NCI-H510A treated with DMSO at 0.1 percent for 48 hours (cell line): ENCODE measurements around the gene SFXN2.
"Not testable (repeated sequence)": the region's sequence is repeated elsewhere in the genome, so short reads cannot be mapped to it uniquely, and the experiment has no call there.

Experiments used
- DNase-seq: peaks from one replicate; lab custom pipeline; 2025; lab: John Stamatoyannopoulos, UW

The SFXN2 gene

GRCh38 chr10:102753718-102754117 lies 39.3 kb downstream of the SFXN2 start:
- DNase-seq = no peak

DNA sequence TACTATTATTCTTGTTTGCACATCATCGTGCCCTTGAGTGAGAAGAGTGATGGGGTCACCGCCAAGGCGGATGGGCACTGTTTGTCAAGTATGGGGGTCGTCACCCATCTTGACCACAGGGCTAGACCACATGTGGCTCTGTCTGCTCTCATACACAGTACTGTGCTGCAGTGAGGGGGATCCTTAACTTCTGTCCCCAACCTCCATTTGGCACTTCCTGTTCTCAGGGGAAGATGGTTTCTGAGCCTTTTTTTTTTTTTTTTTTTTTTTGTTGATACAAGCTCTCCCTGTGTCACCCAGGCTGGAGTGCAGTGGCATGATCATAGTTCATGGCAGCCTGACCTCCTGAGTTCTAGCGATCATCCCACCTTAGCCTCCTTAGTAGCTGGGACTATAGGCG lies 42.9 kb downstream of the SFXN2 start:
- no peak for DNase-seq

DNA sequence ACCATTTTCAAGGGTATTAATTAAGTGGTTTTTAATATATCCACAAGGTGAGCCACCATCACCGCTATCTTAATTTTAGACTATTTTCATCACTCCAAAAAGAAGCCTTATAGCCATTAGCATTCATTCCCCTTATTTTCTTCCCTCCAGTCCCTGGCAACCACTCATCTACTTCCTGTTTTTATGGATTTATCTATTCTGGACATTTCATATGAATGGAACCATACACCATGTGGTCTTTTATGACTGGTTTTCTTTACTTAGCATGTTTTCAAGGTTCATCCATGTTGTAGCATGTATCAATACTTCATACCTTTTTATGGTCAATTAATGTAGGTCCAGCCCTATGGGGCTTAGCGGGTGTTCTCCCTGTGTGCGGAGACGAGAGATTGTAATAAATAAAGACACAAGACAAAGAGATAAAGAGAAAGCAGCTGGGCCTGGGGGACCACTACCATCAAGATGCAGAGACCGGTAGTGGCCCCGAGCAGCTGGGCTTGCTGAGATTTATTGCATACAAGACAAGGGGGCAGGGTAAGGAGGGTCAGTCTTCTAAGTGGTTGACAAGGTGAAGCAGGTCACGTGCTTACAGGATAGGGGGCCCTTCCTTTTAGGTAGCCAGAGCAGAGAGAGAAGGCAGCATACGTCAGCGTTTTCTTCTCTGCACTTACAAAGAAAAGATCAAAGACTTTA lies 44.0 kb downstream of the SFXN2 start:
- DNase-seq = no peak

DNA sequence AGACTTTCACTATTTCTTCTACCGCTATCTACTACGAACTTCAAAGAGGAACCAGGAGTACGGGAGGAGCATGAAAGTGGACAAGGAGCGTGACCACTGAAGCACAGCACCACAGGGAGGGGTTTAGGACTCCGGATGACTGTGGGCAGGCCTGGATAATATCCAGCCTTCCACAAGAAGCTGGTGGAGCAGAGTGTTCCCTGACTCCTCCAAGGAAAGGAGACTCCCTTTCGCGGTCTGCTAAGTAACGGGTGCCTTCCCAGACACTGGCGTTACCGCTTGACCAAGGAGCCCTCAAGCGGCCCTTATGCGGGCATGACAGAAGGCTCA lies 44.5 kb downstream of the SFXN2 start:
- not testable (repeated sequence) for DNase-seq

- no peak for DNase-seq
Observed at GRCh38 chr10:102759497-102760210, 45.2 kb downstream of the SFXN2 start.

DNA sequence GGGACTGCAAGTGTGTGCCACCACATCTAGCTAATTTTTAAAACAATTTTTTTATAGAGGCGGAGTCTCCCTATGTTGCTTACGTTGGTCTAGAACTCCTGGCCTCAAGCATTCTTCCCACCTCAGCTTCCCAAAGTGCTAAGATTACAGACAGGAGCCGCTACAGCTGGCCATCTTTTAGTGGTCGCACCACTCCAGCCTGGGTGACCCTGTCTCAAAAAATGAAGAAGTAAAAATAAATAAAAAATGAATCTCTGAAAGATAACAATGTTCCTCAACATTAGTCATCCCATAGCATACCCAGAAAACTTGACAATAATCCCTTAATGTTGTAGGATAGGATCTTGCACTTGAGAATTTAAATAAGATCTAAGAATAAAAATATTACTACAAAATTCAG lies 47.5 kb downstream of the SFXN2 start:
- no peak for DNase-seq

- no peak for DNase-seq
Observed at GRCh38 chr10:102762401-102763015, 48.1 kb downstream of the SFXN2 start.

GRCh38 chr10:102763037-102763607 lies 48.7 kb downstream of the SFXN2 start:
- DNase-seq = no peak

- DNase-seq = no peak
Observed at GRCh38 chr10:102764470-102765161, 50.2 kb downstream of the SFXN2 start.

DNA sequence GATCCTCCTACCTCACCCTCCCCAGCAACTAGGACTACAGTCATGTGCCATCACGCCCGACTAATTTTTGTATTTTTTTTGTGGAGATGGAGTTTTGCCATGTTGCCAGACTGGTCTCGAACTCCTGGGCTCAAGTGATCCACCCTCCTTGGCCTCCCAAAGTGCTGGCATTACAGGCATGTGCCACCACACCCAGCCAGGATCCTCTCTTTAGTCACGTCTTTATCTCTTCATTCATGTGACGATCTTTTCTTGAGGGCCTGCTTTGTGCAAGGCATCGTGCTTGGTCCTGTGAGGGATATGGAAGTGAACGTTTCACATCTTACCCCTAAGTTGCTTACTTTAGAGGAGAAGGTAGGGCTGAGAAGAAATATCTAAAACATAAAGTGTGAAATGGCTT lies 50.9 kb downstream of the SFXN2 start:
- no peak for DNase-seq

DNA sequence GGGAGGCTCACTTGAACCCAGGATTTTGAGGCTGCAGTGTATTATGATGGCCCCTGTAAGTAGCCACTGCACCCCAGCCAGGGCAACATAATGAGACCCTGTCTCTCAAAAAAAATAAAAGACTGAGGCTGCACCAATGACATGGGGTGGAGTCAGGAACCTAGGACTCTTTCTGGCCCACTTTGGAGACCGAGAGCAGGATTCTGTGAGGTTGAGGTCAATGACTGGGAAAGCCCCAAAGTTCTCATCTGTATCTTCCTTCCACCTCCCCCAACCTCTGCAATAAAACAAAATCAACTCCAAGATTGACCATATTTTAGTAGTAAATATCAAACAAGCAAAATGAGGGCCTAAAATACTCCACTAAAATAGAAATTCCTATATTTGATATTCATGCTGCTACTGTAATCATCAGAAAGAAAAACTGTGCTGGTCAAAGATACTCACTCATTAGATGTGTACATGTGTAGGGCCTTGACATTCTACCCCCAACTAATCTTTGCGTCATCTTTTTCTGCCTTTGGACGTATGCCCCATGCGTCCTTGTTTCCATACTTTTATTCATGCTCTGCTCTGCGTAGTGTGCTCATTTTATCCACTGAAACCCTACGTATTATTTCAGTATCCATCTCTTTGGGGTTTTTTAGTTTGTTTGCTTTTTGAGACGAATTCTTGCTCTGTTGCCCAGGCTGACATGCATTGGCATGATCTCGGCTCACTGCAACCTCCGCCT lies 53.2 kb downstream of the SFXN2 start:
- no peak for DNase-seq

DNA sequence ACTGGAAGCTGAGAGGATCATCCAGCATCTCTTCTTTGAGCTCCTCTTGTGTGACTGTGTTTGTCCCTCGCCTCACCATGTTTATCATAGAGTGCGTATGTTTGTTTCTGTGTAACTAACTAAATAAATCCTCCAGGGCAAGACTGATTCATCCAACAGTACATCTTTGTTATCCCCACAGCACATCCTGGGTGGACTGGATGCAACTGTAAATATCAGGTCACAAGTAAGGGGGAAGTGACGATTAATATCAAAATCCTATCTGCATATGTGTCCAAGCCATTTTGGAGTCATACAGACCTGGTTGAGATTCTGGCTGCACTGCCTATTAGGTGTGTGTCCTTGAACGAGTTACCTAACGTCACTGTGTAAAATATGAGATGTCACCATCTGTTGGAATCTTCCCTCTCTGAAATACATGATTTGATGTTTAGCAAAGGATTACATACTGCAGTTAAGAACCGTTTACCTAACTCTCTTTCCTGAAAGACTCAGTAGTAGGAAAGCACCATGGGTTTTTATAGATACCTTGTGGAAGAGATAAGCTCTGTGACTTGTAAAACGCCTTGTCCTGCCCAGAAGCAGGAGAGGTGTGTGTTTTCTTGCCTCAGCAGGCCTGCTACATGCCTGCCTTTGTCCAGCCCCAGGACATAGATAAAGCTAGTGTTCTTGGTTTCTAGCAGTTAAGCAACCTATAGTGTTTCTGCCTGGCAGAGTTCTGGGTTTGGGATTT lies 55.1 kb downstream of the SFXN2 start:
- DNase-seq = no peak

- no peak for DNase-seq
Observed at GRCh38 chr10:102770108-102770482, 55.7 kb downstream of the SFXN2 start.

GRCh38 chr10:102770792-102771191 lies 56.4 kb downstream of the SFXN2 start:
- DNase-seq = no peak

GRCh38 chr10:102773320-102773719 lies 58.9 kb downstream of the SFXN2 start:
- DNase-seq = no peak

DNA sequence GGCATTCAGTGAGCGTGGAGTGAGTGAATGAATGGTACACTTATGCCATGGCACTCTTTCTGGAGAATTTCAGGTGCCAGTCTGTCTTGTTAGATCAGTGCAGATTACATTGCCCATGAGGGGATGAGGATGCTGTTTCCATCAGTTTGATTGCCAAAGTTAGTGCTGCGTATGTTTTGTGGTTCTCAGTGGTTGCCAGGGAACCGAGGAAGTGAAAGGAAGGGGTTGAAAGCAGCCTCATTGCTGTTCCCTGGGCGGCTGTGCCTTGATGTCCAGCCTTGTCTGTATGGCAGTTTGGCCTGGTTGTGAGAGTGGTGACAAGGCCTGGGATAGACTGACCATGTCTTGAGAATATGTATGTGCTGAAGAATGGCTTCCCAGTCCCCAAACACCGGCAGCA lies 59.5 kb downstream of the SFXN2 start:
- no peak for DNase-seq

- DNase-seq = no peak
Observed at GRCh38 chr10:102775201-102775934, 60.9 kb downstream of the SFXN2 start.

DNA sequence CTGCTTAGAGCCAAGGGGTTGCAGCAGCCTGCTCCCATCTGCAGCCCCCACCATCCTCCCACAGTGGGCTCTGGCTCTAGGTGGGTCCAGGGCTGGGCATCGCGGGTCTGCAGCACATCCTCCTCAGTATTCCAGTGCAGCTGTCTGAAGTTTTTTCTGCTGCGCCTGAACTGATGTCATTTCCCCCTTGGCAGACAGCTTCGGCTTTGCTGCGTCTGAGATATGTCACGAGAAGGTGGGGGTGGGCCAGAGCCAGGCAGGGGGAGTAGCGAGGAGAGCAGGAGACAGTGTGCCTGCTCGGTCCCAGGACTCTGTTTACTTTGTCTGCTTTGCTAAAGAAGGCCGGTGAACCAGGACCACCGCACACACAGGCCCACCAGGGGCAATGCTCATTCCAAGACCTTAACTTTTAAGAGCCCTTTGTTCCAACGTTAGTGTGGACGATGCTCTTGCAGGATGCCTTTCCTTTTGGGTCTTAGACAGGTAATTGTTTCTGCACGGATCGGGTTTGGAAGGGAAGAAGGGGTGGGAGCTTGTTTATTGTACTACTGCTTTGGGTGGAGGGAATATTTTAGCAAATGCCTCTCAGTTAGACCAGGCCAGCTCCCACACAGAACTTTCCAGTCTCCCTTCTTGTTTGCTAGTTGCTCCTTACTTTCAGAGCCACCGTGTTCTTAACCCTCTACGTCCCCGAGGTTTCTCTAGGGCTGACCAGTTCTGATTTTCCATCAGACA lies 61.7 kb downstream of the SFXN2 start:
- DNase-seq = no peak

DNA sequence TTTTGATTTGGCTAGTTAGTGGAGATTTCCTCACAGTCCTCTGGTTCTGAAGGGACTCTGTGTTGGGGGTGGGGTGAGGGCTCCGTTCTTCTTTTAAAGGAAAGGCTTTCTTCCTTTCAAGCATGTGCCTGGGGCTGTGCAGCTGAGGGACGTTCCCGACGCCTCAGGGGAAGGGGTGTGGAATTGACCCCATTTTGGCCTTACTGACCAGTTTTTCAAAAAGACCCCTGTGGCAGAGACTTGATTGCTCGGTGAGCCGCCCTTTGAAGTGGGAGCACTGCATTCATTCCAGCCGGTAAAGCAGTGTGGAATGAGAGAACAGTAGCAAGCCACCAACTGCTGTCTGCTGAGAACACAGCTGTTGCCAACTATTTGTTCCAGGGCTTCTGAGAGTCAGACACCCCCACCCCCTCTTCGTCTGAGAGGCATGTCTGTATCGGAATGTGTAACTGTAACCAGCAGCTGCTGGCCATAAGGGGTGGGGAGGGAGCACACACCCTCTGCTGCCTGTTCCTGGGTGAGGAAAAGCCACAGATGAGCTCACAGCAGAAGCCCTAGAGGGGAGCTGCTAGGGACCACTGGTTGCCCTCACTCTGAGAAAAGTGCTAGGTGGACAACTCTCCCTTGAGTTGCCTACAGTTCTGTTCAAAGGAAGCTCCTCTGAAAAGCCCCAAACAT lies 62.5 kb downstream of the SFXN2 start:
- no peak for DNase-seq
